Body of pancreas (tissue), 4 donors: ENCODE data around the gene DENND1A. TPM values are rescaled to one million over a fixed set of nuclear protein-coding genes. Genes with fewer than 3 reads are reported as not detected.

ENCODE experiments used
- ATAC-seq: fragments of 150-250 bp; one replicate; pipeline ENCODE4 v1.9.1; 2016
- DNase-seq, 4 donors: peaks; one replicate each; pipeline ENCODE4 v3.0.0-alpha.2; 2019
- H3K27ac ChIP-seq, 4 donors: fragments of 200-600 bp; sonication (generic); 1 replicate in 3 of 4; 2 replicates in 1 of 4; pipeline versions ENCODE4 v1.5.1 to v1.6.1; 2016 to 2019; ENCODE audit warnings: mild to moderate bottlenecking in 1 of 4, mixed read lengths in 1 of 4, moderate library complexity in 1 of 4
- H3K27me3 ChIP-seq, 2 donors: fragments of 200-600 bp; sonication (generic); one replicate each; pipeline ENCODE4 v1.6.0; 2016; ENCODE audit warnings: mild to moderate bottlenecking in 1 of 2
- H3K36me3 ChIP-seq, 2 donors: fragments of 200-600 bp; sonication (generic); replicated peaks in 1 of 2; 2 replicates each; pipeline ENCODE4 v1.5.1; 2016; ENCODE audit warnings: low read depth in 2 of 2; ENCODE audit not compliant: insufficient read depth in 1 of 2
- H3K4me1 ChIP-seq: fragments of 200-600 bp; sonication (generic); one replicate; pipeline ENCODE4 v1.6.0; 2016
- H3K4me3 ChIP-seq, 2 donors: fragments of 200-600 bp; sonication (generic); 1 replicate in 1 of 2; 2 replicates in 1 of 2; pipeline ENCODE4 v1.5.1; 2016 to 2019
- H3K9me3 ChIP-seq, 3 donors: fragments of 200-600 bp; sonication (generic); 1 replicate in 2 of 3; 2 replicates in 1 of 3; pipeline ENCODE4 v1.5.1; 2016
- POLR2A ChIP-seq, 3 donors: fragments of 450-650 bp; IDR thresholded peaks; one replicate each; pipeline ENCODE4 v1.6.1; 2016; ENCODE audit warnings: antibody characterized with exemption in 3 of 3, mild to moderate bottlenecking in 2 of 3
- WGBS, 2 donors: methylation state at CpG; one replicate each; pipeline ENCODE4 v1.1.5; 2017; 5-methylcytosine and 5-hydroxymethylcytosine counted together
- intact Hi-C: fragments of 100-400 bp; cut with DNase I; formaldehyde crosslinking; loops from one replicate; pipeline ENCODE4 v1.15.1; 2023
- total RNA-seq, 2 donors: library from RNA; depleted of rRNA; stranded (reverse); fragments of >200 nt; gene quantifications; one replicate each; pipeline ENCODE4 v1.1.0, GENCODE V29; 2016
- TF ChIP-seq, protein P1 (sequence below), 7 experiments: fragments of 450-650 bp in 4 of 7; fragments of 200-600 bp in 3 of 7; sonication (generic) in 3 of 7; IDR thresholded peaks; one replicate each; pipeline ENCODE4 v1.5.1; 2016 to 2019; ENCODE audit warnings: antibody characterized with exemption in 7 of 7

The DENND1A gene
- total RNA-seq, 2 donors from 2014 or later = 7.6 to 8.6 TPM

DNA sequence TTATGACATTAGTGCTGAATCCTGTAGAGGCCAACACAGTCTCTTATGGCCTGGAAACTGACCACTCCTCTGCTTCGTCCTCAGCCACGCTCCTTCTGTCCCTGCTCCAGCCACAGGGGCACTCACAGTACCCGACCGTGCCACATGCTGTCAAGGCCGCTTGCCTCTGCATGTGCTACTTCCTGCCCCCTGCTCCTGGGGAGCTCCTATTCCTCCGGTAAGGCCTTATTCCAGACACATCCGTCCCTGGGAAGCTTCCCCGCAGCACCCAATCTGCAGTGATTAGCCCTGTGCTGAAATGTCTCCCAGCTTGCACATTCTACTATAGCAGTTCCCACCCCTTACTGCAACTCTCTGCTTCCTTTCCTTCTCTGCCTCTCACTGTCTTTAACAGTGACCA lies 386.4 kb downstream of the DENND1A start:
- intact Hi-C loops = no loop called here
- no peak overlapping the region for H3K27ac ChIP-seq
- TF ChIP-seq, protein P1, sequence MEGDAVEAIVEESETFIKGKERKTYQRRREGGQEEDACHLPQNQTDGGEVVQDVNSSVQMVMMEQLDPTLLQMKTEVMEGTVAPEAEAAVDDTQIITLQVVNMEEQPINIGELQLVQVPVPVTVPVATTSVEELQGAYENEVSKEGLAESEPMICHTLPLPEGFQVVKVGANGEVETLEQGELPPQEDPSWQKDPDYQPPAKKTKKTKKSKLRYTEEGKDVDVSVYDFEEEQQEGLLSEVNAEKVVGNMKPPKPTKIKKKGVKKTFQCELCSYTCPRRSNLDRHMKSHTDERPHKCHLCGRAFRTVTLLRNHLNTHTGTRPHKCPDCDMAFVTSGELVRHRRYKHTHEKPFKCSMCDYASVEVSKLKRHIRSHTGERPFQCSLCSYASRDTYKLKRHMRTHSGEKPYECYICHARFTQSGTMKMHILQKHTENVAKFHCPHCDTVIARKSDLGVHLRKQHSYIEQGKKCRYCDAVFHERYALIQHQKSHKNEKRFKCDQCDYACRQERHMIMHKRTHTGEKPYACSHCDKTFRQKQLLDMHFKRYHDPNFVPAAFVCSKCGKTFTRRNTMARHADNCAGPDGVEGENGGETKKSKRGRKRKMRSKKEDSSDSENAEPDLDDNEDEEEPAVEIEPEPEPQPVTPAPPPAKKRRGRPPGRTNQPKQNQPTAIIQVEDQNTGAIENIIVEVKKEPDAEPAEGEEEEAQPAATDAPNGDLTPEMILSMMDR (IDR thresholded peaks at IDR 0.05) = no peak
- no peak for TF ChIP-seq POLR2A (IDR thresholded peaks at IDR 0.05)
- no peaks in the 10 kb centered on the region for H3K27me3 ChIP-seq
- H3K9me3 ChIP-seq = no peaks in the 10 kb centered on the region
- DNase-seq (no peak), ATAC-seq (no peak)
- 79% methylated on average over 8 of the region's 8 CpGs for WGBS, 2 donors
- no peaks in the 10 kb centered on the region for H3K4me1 ChIP-seq
- no peaks in the 10 kb centered on the region for H3K36me3 ChIP-seq
- H3K4me3 ChIP-seq = no peak overlapping the region

DNA sequence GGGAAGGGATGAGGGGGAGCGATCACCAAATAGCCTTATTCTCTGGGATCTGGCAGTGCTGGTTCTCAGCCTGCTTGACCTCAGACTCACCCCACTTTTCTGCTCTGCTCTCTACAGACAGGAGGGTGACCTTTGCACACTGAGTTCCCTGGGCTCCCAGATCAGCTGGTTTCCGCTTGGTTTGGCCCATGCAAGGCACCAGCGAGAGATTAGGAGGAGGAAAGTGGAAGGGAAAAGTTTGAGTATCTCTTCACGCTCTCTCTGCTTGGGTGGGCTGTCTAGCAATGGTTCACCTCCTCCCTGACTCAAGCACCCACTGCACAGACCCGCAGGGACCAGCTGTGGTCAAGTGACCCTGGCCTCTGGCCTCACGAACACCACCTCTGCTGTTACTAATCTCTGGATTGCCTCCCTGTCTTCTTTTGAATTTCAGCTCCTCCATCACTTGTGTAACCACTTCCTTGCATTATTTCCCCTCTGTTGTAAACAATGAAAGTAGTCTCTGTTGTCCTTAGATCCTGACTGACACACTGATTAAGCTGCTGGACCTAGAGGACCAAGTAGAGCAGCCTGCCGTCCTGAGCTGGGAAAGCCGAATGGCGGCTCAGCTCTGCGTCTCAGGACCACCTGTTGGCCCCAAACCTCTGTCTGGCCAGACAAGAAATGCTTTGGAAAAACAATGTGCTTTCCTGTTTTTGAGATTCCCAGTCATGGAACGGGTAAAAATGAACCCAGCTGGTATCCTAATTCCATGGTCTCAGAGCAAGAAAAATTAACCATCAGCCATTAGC lies 387.3 kb downstream of the DENND1A start:
- H3K36me3 ChIP-seq = no peaks in the 10 kb centered on the region
- DNase-seq = no peak

DNA sequence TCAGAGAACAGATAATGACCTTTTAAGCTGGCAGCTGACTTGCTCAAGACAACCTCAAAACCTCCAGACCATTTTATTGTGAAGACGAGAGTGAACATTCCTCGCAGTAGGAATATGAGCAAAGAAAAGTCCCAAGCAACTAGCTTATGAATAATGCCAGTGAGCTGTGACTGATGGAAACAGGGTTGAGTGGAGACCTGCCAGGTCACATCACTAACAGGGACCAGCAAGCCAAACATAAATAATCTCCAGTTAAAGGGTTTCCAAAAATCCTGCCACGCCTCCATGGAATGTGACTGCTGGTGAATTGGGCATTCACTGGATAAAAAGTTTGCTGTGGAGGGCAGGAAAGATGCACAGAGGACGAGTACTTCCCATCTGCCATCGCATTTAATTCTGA lies 388.5 kb downstream of the DENND1A start:
- ATAC-seq (no peak), DNase-seq (no peak)
- no peaks in the 10 kb centered on the region for H3K4me1 ChIP-seq
- H3K36me3 ChIP-seq = no peaks in the 10 kb centered on the region
- H3K27ac ChIP-seq = no peak overlapping the region
- no peaks in the 10 kb centered on the region for H3K9me3 ChIP-seq
- intact Hi-C loops = no loop called here
- no peaks in the 10 kb centered on the region for H3K27me3 ChIP-seq
- 86 to 89% methylated on average over 5 of the region's 5 CpGs for whole genome bisulfite sequencing, 2 donors
- H3K4me3 ChIP-seq = no peak overlapping the region
- TF ChIP-seq, protein P1 (IDR thresholded peaks at IDR 0.05) = no peak
- no peak for TF ChIP-seq POLR2A (IDR thresholded peaks at IDR 0.05)

More for the DNA sequence above, 387.3 kb downstream of the DENND1A start:
- ATAC-seq = no peak
- no peak for TF ChIP-seq POLR2A (IDR thresholded peaks at IDR 0.05)
- WGBS, 2 donors = 89 to 91% methylated on average over 11 of the region's 11 CpGs
- Histone ChIP-seq H3K9me3 (no peaks in the 10 kb centered on the region), H3K4me3 (no peak overlapping the region), H3K27ac (no peak overlapping the region), H3K27me3 (no peaks in the 10 kb centered on the region), H3K4me1 (no peaks in the 10 kb centered on the region)
- intact Hi-C loops = no loop called here

DNA sequence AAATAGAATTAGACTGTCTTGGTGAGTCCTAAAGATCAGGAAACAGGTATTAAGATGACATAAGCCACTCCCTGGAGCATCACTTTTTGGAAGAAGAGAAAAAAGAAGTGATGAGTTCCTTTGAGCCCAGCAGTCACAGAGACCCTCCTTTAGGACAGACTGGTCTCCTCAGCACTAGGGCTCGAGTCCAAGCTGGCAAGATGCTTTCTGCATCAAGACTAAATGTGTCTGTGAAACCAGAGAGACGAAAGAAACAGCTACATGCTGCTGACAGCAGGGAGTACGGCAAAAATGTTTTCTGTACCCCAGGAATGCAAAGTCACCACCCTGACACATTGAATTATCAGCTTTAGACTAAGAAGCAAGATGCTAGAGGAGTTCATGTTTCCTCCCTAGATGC lies 389.5 kb downstream of the DENND1A start:
- intact Hi-C loops = no loop called here
- no peak overlapping the region for H3K27ac ChIP-seq
- H3K27me3 ChIP-seq = no peaks in the 10 kb centered on the region
- ATAC-seq = no peak
- H3K36me3 ChIP-seq = no peaks in the 10 kb centered on the region
- H3K9me3 ChIP-seq = no peaks in the 10 kb centered on the region
- TF ChIP-seq, protein P1 (IDR thresholded peaks at IDR 0.05) = no peak
- no peak for TF ChIP-seq POLR2A (IDR thresholded peaks at IDR 0.05)
- no peak for DNase-seq
- no peak overlapping the region for H3K4me3 ChIP-seq
- no peaks in the 10 kb centered on the region for H3K4me1 ChIP-seq
- WGBS, 2 donors = 82 to 86% methylated on average over 3 of the region's 3 CpGs

DNA sequence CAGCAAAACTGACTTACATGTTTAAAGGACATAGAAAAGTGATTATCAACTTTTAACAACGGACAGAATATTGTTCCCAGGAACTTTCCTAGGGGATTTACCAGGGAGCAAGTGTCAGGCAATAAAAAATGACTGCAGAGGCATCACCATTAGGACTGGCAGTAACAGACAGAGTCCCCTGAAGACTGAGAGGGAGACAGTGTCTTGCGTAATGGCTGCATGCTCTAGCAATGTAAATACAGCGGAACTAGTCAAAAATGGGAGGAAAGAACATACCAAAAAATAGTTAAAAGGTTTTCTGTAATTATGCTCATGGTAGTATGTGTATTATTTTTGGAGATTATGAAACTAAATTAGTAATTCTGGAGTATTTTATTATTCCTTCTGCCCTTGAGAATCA lies 392.1 kb downstream of the DENND1A start:
- Histone ChIP-seq H3K27ac (no peak overlapping the region), H3K27me3 (no peaks in the 10 kb centered on the region), H3K4me1 (no peaks in the 10 kb centered on the region), H3K9me3 (no peaks in the 10 kb centered on the region), H3K36me3 (no peaks in the 10 kb centered on the region), H3K4me3 (no peak overlapping the region)
- no peak for TF ChIP-seq POLR2A (IDR thresholded peaks at IDR 0.05)
- TF ChIP-seq, protein P1 (IDR thresholded peaks at IDR 0.05) = no peak
- intact Hi-C loops = no loop called here
- no peak for ATAC-seq
- DNase-seq = no peak
- 74 to 95% methylated on average over 3 of the region's 3 CpGs for whole genome bisulfite sequencing, 2 donors
